ENCODE measurements around the gene ARHGEF28. TPM values are rescaled to one million over a fixed set of nuclear protein-coding genes. Genes with fewer than 3 reads are reported as not detected.

ARHGEF28 gene
- total RNA-seq, 2 experiments from 2014 or later, result not detected

GRCh38 chr5:73687357-73687756 lies 61.4 kb downstream of the ARHGEF28 start:
- BruUV-seq (replicated peaks), result no TSS peak
- ChIA-PET POLR2A (no interaction called here), CTCF (ENCODE audit: unreplicated experiment) (no interaction called here)
- Histone ChIP-seq H3K9me2 (ENCODE audit: insufficient read depth, low read length) (no peaks in the 10 kb centered on the region), H3K4me2 (ENCODE audit: low read length) (no peak overlapping the region), H2AFZ (ENCODE audit: low read length) (no peak overlapping the region), H3K4me3 (ENCODE audit: low read depth, low read length, poor library complexity, severe bottlenecking) (no peak overlapping the region), H3K4me1 (ENCODE audit: insufficient read depth, low read length, poor library complexity, severe bottlenecking) (no peaks in the 10 kb centered on the region), H3K79me2 (ENCODE audit: insufficient read depth, low read depth, low read length) (no peaks in the 10 kb centered on the region), H3K27ac (ENCODE audit: low read depth, low read length, poor library complexity, severe bottlenecking) (no peak overlapping the region), H3K9me3 (ENCODE audit: low read length) (no peaks in the 10 kb centered on the region), H4K20me1 (ENCODE audit: insufficient read depth, low read length) (no peaks in the 10 kb centered on the region), H3K36me3 (ENCODE audit: insufficient read depth, low read length) (no peaks in the 10 kb centered on the region)
- TF ChIP-seq CTCF (conservative IDR thresholded peaks at IDR 0.05; ENCODE audit: low read length), result no peak
- TF ChIP-seq EZH2phosphoT487 (IDR thresholded peaks at IDR 0.05; ENCODE audit: borderline replicate concordance, low read depth, low read length), result no peak
- intact Hi-C loops (cut with micrococcal nuclease; ENCODE audit: unreplicated experiment), result no loop called here
- no peak for DNase-seq (ENCODE audit: low spot score)

GRCh38 chr5:73690015-73690414 lies 64.0 kb downstream of the ARHGEF28 start:
- Histone ChIP-seq H3K79me2 (ENCODE audit: insufficient read depth, low read depth, low read length) (no peaks in the 10 kb centered on the region), H3K4me2 (ENCODE audit: low read length) (no peak overlapping the region), H3K4me3 (ENCODE audit: low read depth, low read length, poor library complexity, severe bottlenecking) (no peak overlapping the region), H3K4me1 (ENCODE audit: insufficient read depth, low read length, poor library complexity, severe bottlenecking) (no peaks in the 10 kb centered on the region), H2AFZ (ENCODE audit: low read length) (no peak overlapping the region), H4K20me1 (ENCODE audit: insufficient read depth, low read length) (no peaks in the 10 kb centered on the region), H3K9me2 (ENCODE audit: insufficient read depth, low read length) (no peaks in the 10 kb centered on the region), H3K36me3 (ENCODE audit: insufficient read depth, low read length) (no peaks in the 10 kb centered on the region), H3K9me3 (ENCODE audit: low read length) (no peaks in the 10 kb centered on the region), H3K27ac (ENCODE audit: low read depth, low read length, poor library complexity, severe bottlenecking) (no peak overlapping the region)
- intact Hi-C loops (cut with micrococcal nuclease; ENCODE audit: unreplicated experiment), result no loop called here
- POLR2A ChIA-PET, result interaction anchor here (0.7 kb wide), 1 partner anchor 1642 kb away, joined by 4 read pairs; no protein-coding TSS in a partner anchor
- BruUV-seq (replicated peaks), result no TSS peak
- no peak for TF ChIP-seq EZH2phosphoT487 (IDR thresholded peaks at IDR 0.05; ENCODE audit: borderline replicate concordance, low read depth, low read length)
- no peak for TF ChIP-seq CTCF (conservative IDR thresholded peaks at IDR 0.05; ENCODE audit: low read length)
- CTCF ChIA-PET (ENCODE audit: unreplicated experiment), result no interaction called here
- no peak for DNase-seq (ENCODE audit: low spot score)

- POLR2A ChIA-PET, result interaction anchor here (0.8 kb wide), 1 partner anchor 16 kb away, joined by 3 read pairs; no protein-coding TSS in a partner anchor
- H3K9me3 ChIP-seq (ENCODE audit: low read length), result no peaks in the 10 kb centered on the region
- H2AFZ ChIP-seq (ENCODE audit: low read length), result no peak overlapping the region
- BruUV-seq (replicated peaks), result no TSS peak
- intact Hi-C loops (cut with micrococcal nuclease; ENCODE audit: unreplicated experiment), result no loop called here
- no peak overlapping the region for H3K27ac ChIP-seq (ENCODE audit: low read depth, low read length, poor library complexity, severe bottlenecking)
- no peaks in the 10 kb centered on the region for H4K20me1 ChIP-seq (ENCODE audit: insufficient read depth, low read length)
- CTCF ChIA-PET (ENCODE audit: unreplicated experiment), result no interaction called here
- no peak for DNase-seq (ENCODE audit: low spot score)
- H3K4me2 ChIP-seq (ENCODE audit: low read length), result no peak overlapping the region
- no peaks in the 10 kb centered on the region for H3K79me2 ChIP-seq (ENCODE audit: insufficient read depth, low read depth, low read length)
- no peak overlapping the region for H3K4me3 ChIP-seq (ENCODE audit: low read depth, low read length, poor library complexity, severe bottlenecking)
- H3K4me1 ChIP-seq (ENCODE audit: insufficient read depth, low read length, poor library complexity, severe bottlenecking), result no peaks in the 10 kb centered on the region
- no peaks in the 10 kb centered on the region for H3K9me2 ChIP-seq (ENCODE audit: insufficient read depth, low read length)
- TF ChIP-seq EZH2phosphoT487 (IDR thresholded peaks at IDR 0.05; ENCODE audit: borderline replicate concordance, low read depth, low read length), result no peak
- no peak for TF ChIP-seq CTCF (conservative IDR thresholded peaks at IDR 0.05; ENCODE audit: low read length)
- H3K36me3 ChIP-seq (ENCODE audit: insufficient read depth, low read length), result no peaks in the 10 kb centered on the region
These were observed 65.5 kb downstream of the ARHGEF28 start for GRCh38 chr5:73691302-73692080.

Measured in OCI-LY7 (cell line).